ENCODE measurements around the gene GSK3A. TPM values are rescaled to one million over a fixed set of nuclear protein-coding genes. Genes with fewer than 3 reads are reported as not detected.
A peak's percentile ranks its signal among the peaks of the same experiment; 100 is the strongest.

GSK3A gene
- total and polyA plus RNA-seq, 9 of the 15 experiments (the other 6 are each of a cell fraction or from before 2014, with no cell fraction given) = 0.62 to 90.7 (median 33.3) TPM

GRCh38 chr19:42219812-42220750 is 22.3 kb downstream of the GSK3A start, which contains the start of gene ZNF526 (continued):
- TF ChIP-seq CBX3 (IDR thresholded peaks at IDR 0.05; ENCODE audit: borderline replicate concordance in 1 of 2, low read length in 2 of 2) = no peak; a peak in 1 of 3 replicates
- TF ChIP-seq, protein P1, sequence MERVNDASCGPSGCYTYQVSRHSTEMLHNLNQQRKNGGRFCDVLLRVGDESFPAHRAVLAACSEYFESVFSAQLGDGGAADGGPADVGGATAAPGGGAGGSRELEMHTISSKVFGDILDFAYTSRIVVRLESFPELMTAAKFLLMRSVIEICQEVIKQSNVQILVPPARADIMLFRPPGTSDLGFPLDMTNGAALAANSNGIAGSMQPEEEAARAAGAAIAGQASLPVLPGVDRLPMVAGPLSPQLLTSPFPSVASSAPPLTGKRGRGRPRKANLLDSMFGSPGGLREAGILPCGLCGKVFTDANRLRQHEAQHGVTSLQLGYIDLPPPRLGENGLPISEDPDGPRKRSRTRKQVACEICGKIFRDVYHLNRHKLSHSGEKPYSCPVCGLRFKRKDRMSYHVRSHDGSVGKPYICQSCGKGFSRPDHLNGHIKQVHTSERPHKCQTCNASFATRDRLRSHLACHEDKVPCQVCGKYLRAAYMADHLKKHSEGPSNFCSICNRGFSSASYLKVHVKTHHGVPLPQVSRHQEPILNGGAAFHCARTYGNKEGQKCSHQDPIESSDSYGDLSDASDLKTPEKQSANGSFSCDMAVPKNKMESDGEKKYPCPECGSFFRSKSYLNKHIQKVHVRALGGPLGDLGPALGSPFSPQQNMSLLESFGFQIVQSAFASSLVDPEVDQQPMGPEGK (CRISPR knock-in tag; IDR thresholded peaks at IDR 0.05; ENCODE audit: borderline replicate concordance) = no peak
- no peak for TF ChIP-seq ZNF354B (CRISPR knock-in tag; IDR thresholded peaks at IDR 0.05)
- TF ChIP-seq CBX5 (IDR thresholded peaks at IDR 0.05; ENCODE audit: borderline replicate concordance, low read depth) = no peak
- TF ChIP-seq ETS2 (tag; IDR thresholded peaks at IDR 0.05; ENCODE audit: borderline replicate concordance, poor library complexity, severe bottlenecking) = no peak
- TF ChIP-seq ZBTB1 (CRISPR knock-in tag; IDR thresholded peaks at IDR 0.05; ENCODE audit: borderline replicate concordance, low read depth) = no peak
- no peak for TF ChIP-seq FOXA1 (IDR thresholded peaks at IDR 0.05; ENCODE audit: borderline replicate concordance)
- no peak for TF ChIP-seq ELF1 (tag; IDR thresholded peaks at IDR 0.05)
- TF ChIP-seq EHMT2 (IDR thresholded peaks at IDR 0.05) = no peak
- TF ChIP-seq E2F3 (CRISPR knock-in tag; IDR thresholded peaks at IDR 0.05) = 0 out of 2 replicates have a peak, but pooled peaks have one; percentile 27
- no peak for TF ChIP-seq ZNF561 (CRISPR knock-in tag; conservative IDR thresholded peaks at IDR 0.05)
- no peak for TF ChIP-seq CUX1 (CRISPR knock-in tag; IDR thresholded peaks at IDR 0.05)
- TF ChIP-seq GATAD2A (IDR thresholded peaks at IDR 0.05) = no peak
- TF ChIP-seq CHD2 (IDR thresholded peaks at IDR 0.05; ENCODE audit: low read depth, low read length) = peak; percentile 85
- TF ChIP-seq, protein P2, sequence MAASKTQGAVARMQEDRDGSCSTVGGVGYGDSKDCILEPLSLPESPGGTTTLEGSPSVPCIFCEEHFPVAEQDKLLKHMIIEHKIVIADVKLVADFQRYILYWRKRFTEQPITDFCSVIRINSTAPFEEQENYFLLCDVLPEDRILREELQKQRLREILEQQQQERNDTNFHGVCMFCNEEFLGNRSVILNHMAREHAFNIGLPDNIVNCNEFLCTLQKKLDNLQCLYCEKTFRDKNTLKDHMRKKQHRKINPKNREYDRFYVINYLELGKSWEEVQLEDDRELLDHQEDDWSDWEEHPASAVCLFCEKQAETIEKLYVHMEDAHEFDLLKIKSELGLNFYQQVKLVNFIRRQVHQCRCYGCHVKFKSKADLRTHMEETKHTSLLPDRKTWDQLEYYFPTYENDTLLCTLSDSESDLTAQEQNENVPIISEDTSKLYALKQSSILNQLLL (CRISPR knock-in tag; IDR thresholded peaks at IDR 0.05; ENCODE audit: borderline replicate concordance) = no peak
- TF ChIP-seq PCBP1 (IDR thresholded peaks at IDR 0.05; ENCODE audit: low read depth, low read length, poor library complexity, severe bottlenecking) = no peak
- no peak for TF ChIP-seq JUNB (CRISPR knock-in tag; conservative IDR thresholded peaks at IDR 0.05)
